Measurements from ENCODE around the gene CARNS1.

CARNS1 gene

DNA sequence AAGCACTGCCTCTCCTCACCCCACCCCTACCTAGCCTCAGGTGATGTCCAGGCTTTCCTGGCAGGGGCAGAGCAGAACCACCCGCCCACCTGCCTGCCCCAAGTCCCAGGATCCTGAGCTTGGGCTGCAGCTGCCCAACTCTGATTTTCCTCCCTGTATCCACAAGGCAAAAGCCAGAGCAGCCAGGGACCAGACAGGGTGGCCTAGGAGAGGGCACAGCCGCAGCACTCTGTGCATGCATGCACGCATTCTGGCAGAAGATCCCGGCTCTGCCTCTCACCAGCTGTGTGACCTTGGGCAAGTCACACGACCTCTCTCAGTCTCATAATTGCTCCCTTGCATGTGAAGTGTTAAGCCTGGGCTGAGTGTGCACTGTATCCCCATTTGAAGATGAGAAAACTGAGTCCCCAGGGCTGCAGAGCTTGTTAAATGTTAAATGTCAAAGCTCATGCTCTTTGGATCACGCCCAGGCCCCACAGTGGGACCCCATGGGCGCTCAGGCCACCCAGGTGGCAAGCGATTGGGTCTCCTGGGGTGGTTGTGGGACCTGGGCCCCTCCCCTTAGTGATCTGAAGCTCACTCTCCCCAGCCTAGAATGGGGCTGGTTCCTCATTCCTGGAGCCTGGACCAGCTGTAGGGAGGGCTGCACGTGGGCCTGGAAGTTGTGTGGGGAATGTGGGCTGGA lies 2.8 kb upstream of the CARNS1 start:
- POLR2A ChIA-PET, result no interaction called here
- CTCF ChIA-PET, result interaction anchor here (1.1 to 6.5 kb wide), 2 partner anchors 10 to 61 kb away, joined by 6 to 40 read pairs; partner anchors contain the start of genes PPP1CA and TBC1D10C
- no peak overlapping the region for H3K4me3 ChIP-seq (ENCODE audit: low read depth, low read length)
- TF ChIP-seq, protein P1, sequence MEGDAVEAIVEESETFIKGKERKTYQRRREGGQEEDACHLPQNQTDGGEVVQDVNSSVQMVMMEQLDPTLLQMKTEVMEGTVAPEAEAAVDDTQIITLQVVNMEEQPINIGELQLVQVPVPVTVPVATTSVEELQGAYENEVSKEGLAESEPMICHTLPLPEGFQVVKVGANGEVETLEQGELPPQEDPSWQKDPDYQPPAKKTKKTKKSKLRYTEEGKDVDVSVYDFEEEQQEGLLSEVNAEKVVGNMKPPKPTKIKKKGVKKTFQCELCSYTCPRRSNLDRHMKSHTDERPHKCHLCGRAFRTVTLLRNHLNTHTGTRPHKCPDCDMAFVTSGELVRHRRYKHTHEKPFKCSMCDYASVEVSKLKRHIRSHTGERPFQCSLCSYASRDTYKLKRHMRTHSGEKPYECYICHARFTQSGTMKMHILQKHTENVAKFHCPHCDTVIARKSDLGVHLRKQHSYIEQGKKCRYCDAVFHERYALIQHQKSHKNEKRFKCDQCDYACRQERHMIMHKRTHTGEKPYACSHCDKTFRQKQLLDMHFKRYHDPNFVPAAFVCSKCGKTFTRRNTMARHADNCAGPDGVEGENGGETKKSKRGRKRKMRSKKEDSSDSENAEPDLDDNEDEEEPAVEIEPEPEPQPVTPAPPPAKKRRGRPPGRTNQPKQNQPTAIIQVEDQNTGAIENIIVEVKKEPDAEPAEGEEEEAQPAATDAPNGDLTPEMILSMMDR (IDR thresholded peaks at IDR 0.05; ENCODE audit: insufficient read depth, low read length, missing control alignments), result no peak
- no peak for DNase-seq (ENCODE audit: low read depth, low spot score)

DNA sequence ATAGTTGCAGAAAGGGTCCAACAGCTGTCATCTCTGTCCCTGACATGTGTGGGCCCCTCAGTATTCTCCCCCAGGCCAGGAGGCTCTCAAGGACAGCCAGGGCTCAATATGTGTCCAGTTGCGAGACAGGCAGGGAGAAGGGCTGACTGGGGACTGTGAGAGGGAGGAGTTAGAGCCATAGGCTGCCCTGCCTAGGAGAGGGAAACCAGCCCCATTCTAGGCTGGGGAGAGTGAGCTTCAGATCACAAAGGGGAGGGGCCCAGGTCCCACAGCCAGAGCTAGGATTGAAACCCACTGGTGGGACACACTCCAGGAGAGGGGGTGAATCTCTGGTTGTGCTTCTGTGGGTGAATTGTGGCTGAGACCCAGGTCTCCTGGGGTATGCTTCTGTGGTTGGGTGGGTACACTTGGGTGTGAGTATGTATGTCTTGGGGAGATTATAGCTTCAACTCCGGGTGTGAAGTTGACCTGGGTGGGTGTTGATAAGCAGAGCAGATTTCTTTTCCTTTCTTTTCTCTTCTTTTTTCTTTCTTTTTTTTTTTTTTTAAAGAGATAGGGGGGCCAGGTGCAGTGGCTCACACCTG lies 2.1 kb upstream of the CARNS1 start:
- DNase-seq (ENCODE audit: low read depth, low spot score), result no peak
- ChIA-PET POLR2A (no interaction called here), CTCF (interaction anchor here (1.0 to 6.5 kb wide), 4 partner anchors 11 to 62 kb away, joined by 3 to 40 read pairs (median 4); partner anchors contain the start of genes PPP1CA and TBC1D10C)
- no peak overlapping the region for H3K4me3 ChIP-seq (ENCODE audit: low read depth, low read length)
- TF ChIP-seq, protein P1 (IDR thresholded peaks at IDR 0.05; ENCODE audit: insufficient read depth, low read length, missing control alignments), result no peak

DNA sequence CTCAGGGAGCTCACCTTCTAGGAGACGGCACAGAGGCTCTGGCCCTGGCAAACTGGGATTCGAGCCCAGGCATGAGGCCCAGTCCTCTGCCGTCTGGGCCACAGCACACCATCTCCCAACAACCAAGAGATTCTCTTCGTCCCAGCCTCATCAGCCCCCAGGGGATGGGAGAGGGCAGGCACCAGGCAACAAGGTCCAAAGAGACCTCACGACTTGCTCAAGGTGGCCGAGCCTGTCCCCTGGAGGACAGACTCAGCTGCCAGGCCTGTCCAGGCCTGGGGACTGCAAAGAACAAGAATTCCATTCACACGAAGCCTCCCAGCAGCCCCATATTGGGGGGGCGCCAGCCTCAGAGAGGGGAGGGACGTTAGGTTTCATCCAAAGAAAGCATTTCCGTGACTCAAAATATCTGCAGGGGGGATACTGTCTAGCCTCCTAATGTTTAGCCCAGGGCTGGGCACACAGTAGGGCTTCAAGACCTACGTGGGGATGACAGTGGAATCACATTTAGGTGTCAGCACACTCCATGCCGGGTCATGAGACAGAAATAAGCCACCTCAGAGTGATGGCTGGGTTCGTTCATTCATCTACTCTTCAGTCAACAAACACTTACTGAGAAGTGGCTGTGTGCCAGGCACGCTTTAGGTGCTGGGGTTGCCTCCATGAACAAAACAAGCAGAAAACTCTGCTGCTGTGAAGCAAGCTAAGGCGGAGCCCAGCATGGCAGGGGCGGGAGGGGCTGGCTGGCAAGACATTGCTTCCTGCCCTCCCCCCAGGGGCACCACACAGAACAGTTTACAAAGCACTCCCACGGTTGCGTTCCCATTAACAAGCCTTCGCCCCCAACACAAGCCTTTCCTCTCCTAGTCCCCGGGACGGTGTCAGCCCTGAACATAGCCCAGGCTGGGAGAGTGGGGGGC lies 1.2 kb downstream of the CARNS1 start:
- no peak for DNase-seq (ENCODE audit: low read depth, low spot score)
- H3K4me3 ChIP-seq (ENCODE audit: low read depth, low read length), result no peak overlapping the region
- POLR2A ChIA-PET, result interaction anchor here (0.6 kb wide), 1 partner anchor 27 kb away, joined by 5 read pairs; the partner anchor contains the start of gene CORO1B
- CTCF ChIA-PET, result interaction anchor here (6.5 kb wide), 1 partner anchor 14 kb away, joined by 40 read pairs; the partner anchor contains the start of genes PPP1CA and TBC1D10C
- TF ChIP-seq, protein P1 (IDR thresholded peaks at IDR 0.05; ENCODE audit: insufficient read depth, low read length, missing control alignments), result no peak

DNA sequence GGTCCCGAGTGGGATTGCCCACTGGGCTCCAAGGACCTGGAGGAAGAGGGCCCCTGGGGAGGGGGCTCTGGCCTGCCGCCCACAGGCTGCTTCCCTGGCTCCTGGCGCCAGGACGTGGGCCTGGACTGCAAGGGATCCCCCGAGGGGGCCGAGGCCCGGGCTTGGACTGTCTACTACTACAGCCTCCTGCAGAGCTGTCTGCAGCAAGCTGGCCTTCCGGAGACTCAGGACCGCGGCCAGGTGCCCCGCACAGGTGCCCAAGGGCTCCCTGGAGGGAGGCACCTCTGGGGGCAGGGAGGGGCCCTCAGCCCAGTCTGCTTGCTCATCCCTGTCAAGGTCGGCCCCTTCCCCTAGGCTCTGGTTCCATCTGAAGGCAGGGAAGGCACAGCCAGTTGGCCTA lies 1.9 kb downstream of the CARNS1 start:
- DNase-seq (ENCODE audit: low read depth, low spot score), result no peak
- TF ChIP-seq, protein P1 (IDR thresholded peaks at IDR 0.05; ENCODE audit: insufficient read depth, low read length, missing control alignments), result no peak
- H3K4me3 ChIP-seq (ENCODE audit: low read depth, low read length), result no peak overlapping the region
- ChIA-PET POLR2A (no interaction called here), CTCF (interaction anchor here (4.2 to 6.5 kb wide), 2 partner anchors 15 kb away, joined by 28 to 40 read pairs; partner anchors contain the start of genes PPP1CA and TBC1D10C)

DNA sequence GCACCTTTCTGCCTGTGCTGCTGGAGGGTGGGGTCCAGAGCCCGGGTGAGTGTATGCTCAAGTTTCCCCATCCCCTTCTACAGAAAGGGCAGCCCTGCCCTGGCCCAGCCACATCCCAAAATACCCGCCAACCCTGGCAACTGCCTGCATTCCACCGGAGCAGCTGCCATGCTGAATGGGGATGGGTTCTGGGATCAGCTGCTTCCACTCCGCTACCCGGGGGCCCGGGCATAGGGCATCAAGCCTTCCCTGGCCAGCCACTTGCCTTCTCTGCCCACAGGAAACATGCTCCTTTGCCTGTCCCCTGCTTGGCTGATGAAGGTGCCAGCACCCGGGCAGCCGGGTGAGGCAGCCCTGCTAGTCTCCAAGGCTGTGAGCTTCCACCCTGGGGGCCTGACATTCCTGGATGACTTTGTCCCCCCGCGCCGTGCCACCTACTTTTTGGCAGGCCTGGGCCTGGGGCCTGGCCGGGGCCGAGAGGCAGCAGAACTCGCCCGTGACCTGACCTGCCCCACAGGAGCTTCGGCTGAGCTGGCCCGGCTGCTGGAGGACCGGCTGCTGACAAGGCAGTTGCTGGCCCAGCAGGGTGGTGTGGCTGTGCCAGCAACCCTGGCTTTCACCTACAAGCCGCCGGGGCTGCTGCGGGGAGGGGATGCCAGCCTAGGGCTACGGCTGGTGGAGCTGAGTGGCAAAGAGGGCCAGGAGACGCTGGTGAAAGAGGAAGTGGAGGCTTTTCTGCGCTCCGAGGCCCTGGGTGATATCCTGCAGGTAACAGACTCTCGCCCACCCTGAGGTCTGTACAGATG lies 3.2 kb downstream of the CARNS1 start:
- POLR2A ChIA-PET, result interaction anchor here (1.2 kb wide), 1 partner anchor 17 kb away, joined by 4 read pairs; the partner anchor contains the start of gene PPP1CA

More for the DNA sequence above, 3.2 kb downstream of the CARNS1 start:
- CTCF ChIA-PET, result interaction anchor here (1.2 to 4.2 kb wide), 2 partner anchors 17 to 68 kb away, joined by 4 to 28 read pairs; partner anchors contain the start of gene PPP1CA
- TF ChIP-seq, protein P1 (IDR thresholded peaks at IDR 0.05; ENCODE audit: insufficient read depth, low read length, missing control alignments), result no peak
- DNase-seq (ENCODE audit: low read depth, low spot score), result no peak
- H3K4me3 ChIP-seq (ENCODE audit: low read depth, low read length), result no peak overlapping the region
